ENCODE measurements around the gene PDE10A.
"Not testable (repeated sequence)": the region's sequence is repeated elsewhere in the genome, so short reads cannot be mapped to it uniquely, and the experiment has no call there.

The PDE10A gene

GRCh38 chr6:165621940-165622339 lies 41.1 kb downstream of the PDE10A start:
- no peak overlapping the region for H2BK120ac ChIP-seq (ENCODE audit: low read depth, low read length)
- H4K91ac ChIP-seq (ENCODE audit: low read length), result no peak overlapping the region
- WGBS, result 89% methylated on average over 5 of the region's 7 CpGs
- no peak overlapping the region for H3K18ac ChIP-seq (ENCODE audit: low read depth in 1 of 2, low read length in 2 of 2)
- H2BK15ac ChIP-seq (ENCODE audit: low read depth, poor library complexity, severe bottlenecking), result no peak overlapping the region
- H3K9ac ChIP-seq (ENCODE audit: low read length), result no peak overlapping the region
- H3K27me3 ChIP-seq (ENCODE audit: control insufficient read depth in 1 of 2, insufficient read depth in 1 of 2, low read length in 2 of 2), result no peaks in the 10 kb centered on the region
- no peak overlapping the region for H2BK12ac ChIP-seq (ENCODE audit: low read length in 2 of 2)
- H3K79me1 ChIP-seq (replicated peaks; ENCODE audit: low read length, poor library complexity, severe bottlenecking), result peaks cover 36% of the 10 kb centered on the region
- no peak overlapping the region for H3K27ac ChIP-seq (ENCODE audit: low read length, poor library complexity, severe bottlenecking)
- peaks cover 7% of the 10 kb centered on the region for H3K4me1 ChIP-seq (ENCODE audit: control insufficient read depth, insufficient read depth, low read depth, low read length)
- no peak overlapping the region for H3K4me3 ChIP-seq (ENCODE audit: insufficient read depth in 1 of 2, low read depth in 1 of 2, low read length in 2 of 2)
- no peak overlapping the region for H2AK5ac ChIP-seq (ENCODE audit: low read length, severe bottlenecking)
- H3K4ac ChIP-seq (ENCODE audit: low read depth in 1 of 2, low read length in 2 of 2), result no peak overlapping the region
- DNase-seq, result no peak
- H4K8ac ChIP-seq (ENCODE audit: low read length), result no peak overlapping the region
- H3K9me3 ChIP-seq (ENCODE audit: control insufficient read depth, low read length), result no peaks in the 10 kb centered on the region
- H3K23ac ChIP-seq (ENCODE audit: low read length in 2 of 2), result no peak overlapping the region
- H3K36me3 ChIP-seq (ENCODE audit: control insufficient read depth in 1 of 2, insufficient read depth in 2 of 2, low read depth in 1 of 2, low read length in 2 of 2), result peaks cover 0 to 4% of the 10 kb centered on the region in 2 experiments
- H3K14ac ChIP-seq (ENCODE audit: low read length in 2 of 2), result peak overlapping the region in 1 of 2 experiments; percentile 1
- no peak overlapping the region for H3K4me2 ChIP-seq (ENCODE audit: low read length, poor library complexity, severe bottlenecking)
- no peak overlapping the region for H2BK5ac ChIP-seq (ENCODE audit: low read depth, low read length, poor library complexity, severe bottlenecking)
- H2AFZ ChIP-seq (ENCODE audit: low read depth, low read length), result no peak overlapping the region

GRCh38 chr6:165618891-165619290 lies 44.1 kb downstream of the PDE10A start:
- not testable (repeated sequence) for DNase-seq; H2BK15ac ChIP-seq (ENCODE audit: low read depth, poor library complexity, severe bottlenecking); H3K36me3 ChIP-seq (ENCODE audit: control insufficient read depth in 1 of 2, insufficient read depth in 2 of 2, low read depth in 1 of 2, low read length in 2 of 2); H2AFZ ChIP-seq (ENCODE audit: low read depth, low read length); H3K4ac ChIP-seq (ENCODE audit: low read depth in 1 of 2, low read length in 2 of 2); H3K27me3 ChIP-seq (ENCODE audit: control insufficient read depth in 1 of 2, insufficient read depth in 1 of 2, low read length in 2 of 2); H3K14ac ChIP-seq (ENCODE audit: low read length in 2 of 2); H3K4me3 ChIP-seq (ENCODE audit: insufficient read depth in 1 of 2, low read depth in 1 of 2, low read length in 2 of 2); H2BK12ac ChIP-seq (ENCODE audit: low read length in 2 of 2); H3K18ac ChIP-seq (ENCODE audit: low read depth in 1 of 2, low read length in 2 of 2); H3K27ac ChIP-seq (ENCODE audit: low read length, poor library complexity, severe bottlenecking); H2BK5ac ChIP-seq (ENCODE audit: low read depth, low read length, poor library complexity, severe bottlenecking); H4K8ac ChIP-seq (ENCODE audit: low read length); H2BK120ac ChIP-seq (ENCODE audit: low read depth, low read length); H4K91ac ChIP-seq (ENCODE audit: low read length); H3K4me1 ChIP-seq (ENCODE audit: control insufficient read depth, insufficient read depth, low read depth, low read length); H3K9me3 ChIP-seq (ENCODE audit: control insufficient read depth, low read length); H3K9ac ChIP-seq (ENCODE audit: low read length); H3K23ac ChIP-seq (ENCODE audit: low read length in 2 of 2); H3K4me2 ChIP-seq (ENCODE audit: low read length, poor library complexity, severe bottlenecking)
- peak overlapping the region; percentile 74 for H2AK5ac ChIP-seq (ENCODE audit: low read length, severe bottlenecking)
- 94% methylated on average over 4 of the region's 4 CpGs for WGBS
- H3K79me1 ChIP-seq (replicated peaks; ENCODE audit: low read length, poor library complexity, severe bottlenecking), result peaks cover 24% of the 10 kb centered on the region

GRCh38 chr6:165618241-165618640 lies 44.8 kb downstream of the PDE10A start:
- DNase-seq, result no peak
- no peak overlapping the region for H3K14ac ChIP-seq (ENCODE audit: low read length in 2 of 2)
- no peak overlapping the region for H2BK15ac ChIP-seq (ENCODE audit: low read depth, poor library complexity, severe bottlenecking)
- H3K4me3 ChIP-seq (ENCODE audit: insufficient read depth in 1 of 2, low read depth in 1 of 2, low read length in 2 of 2), result no peak overlapping the region
- H2BK12ac ChIP-seq (ENCODE audit: low read length in 2 of 2), result no peak overlapping the region
- no peak overlapping the region for H3K4ac ChIP-seq (ENCODE audit: low read depth in 1 of 2, low read length in 2 of 2)
- 85% methylated on average over 4 of the region's 4 CpGs for WGBS
- H2AFZ ChIP-seq (ENCODE audit: low read depth, low read length), result no peak overlapping the region
- no peak overlapping the region for H3K4me2 ChIP-seq (ENCODE audit: low read length, poor library complexity, severe bottlenecking)
- H2BK5ac ChIP-seq (ENCODE audit: low read depth, low read length, poor library complexity, severe bottlenecking), result no peak overlapping the region
- no peaks in the 10 kb centered on the region for H3K9me3 ChIP-seq (ENCODE audit: control insufficient read depth, low read length)
- peaks cover 3% of the 10 kb centered on the region for H3K4me1 ChIP-seq (ENCODE audit: control insufficient read depth, insufficient read depth, low read depth, low read length)
- H2AK5ac ChIP-seq (ENCODE audit: low read length, severe bottlenecking), result peak overlapping the region; percentile 74
- no peak overlapping the region for H3K9ac ChIP-seq (ENCODE audit: low read length)
- H3K79me1 ChIP-seq (replicated peaks; ENCODE audit: low read length, poor library complexity, severe bottlenecking), result peaks cover 22% of the 10 kb centered on the region
- no peak overlapping the region for H4K91ac ChIP-seq (ENCODE audit: low read length)
- H4K8ac ChIP-seq (ENCODE audit: low read length), result no peak overlapping the region
- H2BK120ac ChIP-seq (ENCODE audit: low read depth, low read length), result no peak overlapping the region
- H3K27ac ChIP-seq (ENCODE audit: low read length, poor library complexity, severe bottlenecking), result no peak overlapping the region
- no peak overlapping the region for H3K23ac ChIP-seq (ENCODE audit: low read length in 2 of 2)
- H3K18ac ChIP-seq (ENCODE audit: low read depth in 1 of 2, low read length in 2 of 2), result no peak overlapping the region
- H3K36me3 ChIP-seq (ENCODE audit: control insufficient read depth in 1 of 2, insufficient read depth in 2 of 2, low read depth in 1 of 2, low read length in 2 of 2), result no peaks in the 10 kb centered on the region
- H3K27me3 ChIP-seq (ENCODE audit: control insufficient read depth in 1 of 2, insufficient read depth in 1 of 2, low read length in 2 of 2), result no peaks in the 10 kb centered on the region

GRCh38 chr6:165617528-165617927 lies 45.5 kb downstream of the PDE10A start:
- Histone ChIP-seq H3K18ac (ENCODE audit: low read depth in 1 of 2, low read length in 2 of 2) (no peak overlapping the region), H2AFZ (ENCODE audit: low read depth, low read length) (no peak overlapping the region), H2BK15ac (ENCODE audit: low read depth, poor library complexity, severe bottlenecking) (no peak overlapping the region), H4K91ac (ENCODE audit: low read length) (no peak overlapping the region), H3K4me2 (ENCODE audit: low read length, poor library complexity, severe bottlenecking) (no peak overlapping the region), H3K4me3 (ENCODE audit: insufficient read depth in 1 of 2, low read depth in 1 of 2, low read length in 2 of 2) (no peak overlapping the region), H2BK120ac (ENCODE audit: low read depth, low read length) (no peak overlapping the region), H3K23ac (ENCODE audit: low read length in 2 of 2) (no peak overlapping the region), H3K27me3 (ENCODE audit: control insufficient read depth in 1 of 2, insufficient read depth in 1 of 2, low read length in 2 of 2) (no peaks in the 10 kb centered on the region), H3K9me3 (ENCODE audit: control insufficient read depth, low read length) (no peaks in the 10 kb centered on the region), H2AK5ac (ENCODE audit: low read length, severe bottlenecking) (peak overlapping the region; percentile 1), H3K4ac (ENCODE audit: low read depth in 1 of 2, low read length in 2 of 2) (no peak overlapping the region), H3K4me1 (ENCODE audit: control insufficient read depth, insufficient read depth, low read depth, low read length) (peaks cover 3% of the 10 kb centered on the region), H2BK12ac (ENCODE audit: low read length in 2 of 2) (no peak overlapping the region), H3K36me3 (ENCODE audit: control insufficient read depth in 1 of 2, insufficient read depth in 2 of 2, low read depth in 1 of 2, low read length in 2 of 2) (no peaks in the 10 kb centered on the region), H3K14ac (ENCODE audit: low read length in 2 of 2) (no peak overlapping the region), H3K27ac (ENCODE audit: low read length, poor library complexity, severe bottlenecking) (no peak overlapping the region), H3K79me1 (replicated peaks; ENCODE audit: low read length, poor library complexity, severe bottlenecking) (peaks cover 17% of the 10 kb centered on the region), H2BK5ac (ENCODE audit: low read depth, low read length, poor library complexity, severe bottlenecking) (no peak overlapping the region), H3K9ac (ENCODE audit: low read length) (no peak overlapping the region), H4K8ac (ENCODE audit: low read length) (no peak overlapping the region)
- no peak for DNase-seq
- WGBS, result 76% methylated on average over 7 of the region's 7 CpGs
